K562 (cell line): ENCODE results near the gene LRRC1. TPM values are rescaled to one million over a fixed set of nuclear protein-coding genes. Genes with fewer than 3 reads are reported as not detected.

Experiments
- ATAC-seq: fragments of 200-7000 bp; cut with Tn5 transposase; 3 replicates; pipeline ENCODE4 v1.9.1; 2020; ENCODE audit warnings: moderate library complexity
- BruUV-seq: library from RNA; stranded (reverse); fragments of 400-500 nt; replicated peaks from 2 replicates; lab custom pipeline; 2021; lab: Mats Ljungman, UMichigan
- CTCF ChIA-PET: fragments of 300-600 bp; formaldehyde crosslinking; extraction: SDS; loops from one replicate; lab custom pipeline; 2021; ENCODE audit warnings: low intra/inter-chr PET ratio; lab: Yijun Ruan, JAX
- POLR2A ChIA-PET: fragments of 300-600, 350-650 bp; sonication (Branson Sonifier 250); formaldehyde crosslinking; extraction: SDS; loops from one replicate; lab custom pipeline; 2021; ENCODE audit warnings: antibody characterized with exemption, inconsistent platforms; lab: Yijun Ruan, JAX
- DNase-seq, 4 experiments: peaks; one replicate each; pipeline versions ENCODE4 v3.0.0 to v3.0.0-alpha.2; 2011 to 2018; ENCODE audit warnings: low spot score in 3 of 4, mixed read lengths in 3 of 4; ENCODE audit errors: extremely low read depth in 1 of 4
- FAIRE-seq: peaks from 2 replicates; lab custom pipeline; 2011; peaks lifted over from hg19 to GRCh38; lab: Jason Lieb, UNC
- H2AFZ ChIP-seq: 2 replicates; pipeline ENCODE4 v1.6.0; 2011; ENCODE audit warnings: low read depth, low read length, control low read depth, inconsistent platforms
- H3K27ac ChIP-seq: fragments of 200-600 bp; 3 replicates; pipeline ENCODE4 v1.8.0; 2011; ENCODE audit warnings: low read depth, mild to moderate bottlenecking, control low read depth, inconsistent platforms, low read length, moderate library complexity, mixed read lengths; ENCODE audit errors: extremely low read depth
- H3K27me3 ChIP-seq, 2 experiments: fragments of 300-600 bp in 1 of 2; 2 replicates in 1 of 2; 3 replicates in 1 of 2; pipeline versions ENCODE4 v1.6.0 to v1.8.0; 2011; ENCODE audit warnings: inconsistent platforms in 2 of 2, low read length in 2 of 2, mild to moderate bottlenecking in 1 of 2, mixed read lengths in 1 of 2, moderate library complexity in 1 of 2; ENCODE audit not compliant: control insufficient read depth in 2 of 2, insufficient read depth in 2 of 2
- H3K36me3 ChIP-seq: fragments of 300-600 bp; 3 replicates; pipeline ENCODE4 v1.8.0; 2011; ENCODE audit warnings: mild to moderate bottlenecking, low read length, inconsistent platforms; ENCODE audit not compliant: control insufficient read depth, insufficient read depth
- H3K4me1 ChIP-seq, 2 experiments: fragments of 200-600 bp in 1 of 2; replicated peaks in 1 of 2; 2 replicates in 1 of 2; 3 replicates in 1 of 2; pipeline versions ENCODE4 v1.5.1 to v1.8.0; 2011; ENCODE audit warnings: inconsistent platforms in 2 of 2, low read length in 2 of 2, mild to moderate bottlenecking in 1 of 2, mixed read lengths in 1 of 2, moderate library complexity in 1 of 2; ENCODE audit not compliant: control insufficient read depth in 2 of 2, insufficient read depth in 2 of 2
- H3K4me2 ChIP-seq: 2 replicates; pipeline ENCODE4 v1.6.1; 2011; ENCODE audit warnings: low read length, control low read depth, inconsistent platforms, mixed read lengths; ENCODE audit not compliant: insufficient read depth
- H3K4me3 ChIP-seq: fragments of 200-600 bp; sonication (generic), shearing (Covaris generic); 2 replicates; pipeline ENCODE4 v1.5.1; 2016; ENCODE audit warnings: control low read depth, inconsistent platforms
- H3K79me2 ChIP-seq: fragments of 200-600 bp; 3 replicates; pipeline ENCODE4 v1.8.0; 2011; ENCODE audit warnings: low read length, inconsistent platforms; ENCODE audit not compliant: control insufficient read depth, insufficient read depth
- H3K9ac ChIP-seq, 2 experiments: 2 replicates each; pipeline versions ENCODE4 v1.6.0 to v1.6.1; 2011; ENCODE audit warnings: low read depth in 2 of 2, low read length in 2 of 2, control low read depth in 1 of 2, inconsistent platforms in 1 of 2, mild to moderate bottlenecking in 1 of 2, mixed read lengths in 1 of 2; ENCODE audit not compliant: insufficient read depth in 1 of 2
- H3K9me1 ChIP-seq: one replicate; pipeline ENCODE4 v1.6.0; 2011; ENCODE audit warnings: inconsistent platforms, mild to moderate bottlenecking, low read length, moderate library complexity; ENCODE audit not compliant: control insufficient read depth, insufficient read depth
- H3K9me3 ChIP-seq: replicated peaks from 2 replicates; pipeline ENCODE4 v1.5.1; 2011; ENCODE audit warnings: low read depth, low read length, inconsistent platforms; ENCODE audit not compliant: control insufficient read depth, insufficient read depth
- H4K20me1 ChIP-seq: replicated peaks from 2 replicates; pipeline ENCODE4 v1.6.1; 2011; ENCODE audit warnings: low read length, inconsistent platforms, mixed read lengths; ENCODE audit not compliant: control insufficient read depth, insufficient read depth
- BDP1 ChIP-seq: IDR thresholded peaks from 3 replicates; pipeline ENCODE4 v1.6.1; 2011; ENCODE audit not compliant: insufficient read length, insufficient read depth
- GABPB2 ChIP-seq: fragments of 250-450 bp; sonication (Bioruptor Pico); conservative IDR thresholded peaks from 2 replicates; pipeline ENCODE4 v1.5.1; 2021; ENCODE audit warnings: mild to moderate bottlenecking
- GTF3C2 ChIP-seq: IDR thresholded peaks from 3 replicates; pipeline ENCODE4 v1.6.1; 2011; ENCODE audit warnings: borderline replicate concordance, mild to moderate bottlenecking, moderate library complexity; ENCODE audit not compliant: insufficient read length; ENCODE audit errors: extremely low read depth
- KLF1 ChIP-seq: fragments of 450-650 bp; IDR thresholded peaks from 2 replicates; pipeline ENCODE4 v1.6.1; 2016; ENCODE audit warnings: missing genetic modification characterization, missing compliant biosample characterization
- SREBF1 ChIP-seq: fragments of 150-350 bp; IDR thresholded peaks from 2 replicates; pipeline ENCODE4 v1.6.1; 2014; ENCODE audit warnings: antibody characterized with exemption, low read depth, low read length, borderline replicate concordance
- ZFPM2 ChIP-seq: fragments of 250-450 bp; sonication (Bioruptor Pico); IDR thresholded peaks from 2 replicates; pipeline ENCODE4 v1.5.1; 2022; ENCODE audit warnings: mild to moderate bottlenecking
- ZKSCAN8 ChIP-seq: fragments of 200-800 bp; sonication (Bioruptor generic); IDR thresholded peaks from 2 replicates; pipeline ENCODE4 v1.6.1; 2016; ENCODE audit warnings: missing genetic modification characterization, missing compliant biosample characterization
- ZNF280B ChIP-seq: fragments of 250-450 bp; sonication (Bioruptor Pico); IDR thresholded peaks from 2 replicates; pipeline ENCODE4 v1.5.1; 2021; ENCODE audit warnings: mild to moderate bottlenecking
- ZNF592 ChIP-seq: fragments of 450-650 bp; IDR thresholded peaks from 2 replicates; pipeline ENCODE4 v1.6.1; 2017; ENCODE audit warnings: antibody characterized with exemption, mild to moderate bottlenecking
- ZNF699 ChIP-seq: fragments of 250-450 bp; sonication (Bioruptor Pico); IDR thresholded peaks from 2 replicates; pipeline ENCODE4 v1.8.0; 2021; ENCODE audit warnings: mild to moderate bottlenecking, moderate library complexity; ENCODE audit not compliant: insufficient replicate concordance
- WGBS: fragments of 100-300 bp; shearing (Covaris generic); methylation state at CpG from one replicate; pipeline ENCODE4 v1.1.6; 2016; ENCODE audit warnings: low coverage, mixed read lengths; ENCODE audit not compliant: insufficient coverage; ENCODE audit errors: missing lambda C conversion rate; 5-methylcytosine and 5-hydroxymethylcytosine counted together
- in situ Hi-C: fragments of 300-500 bp; cut with MboI; formaldehyde crosslinking; loops from 4 replicates; pipeline ENCODE4 v1.15.0; 2018; ENCODE audit warnings: inconsistent platforms, mixed read lengths
- intact Hi-C: fragments of 100-400 bp; cut with micrococcal nuclease; formaldehyde crosslinking; loops from 2 replicates; pipeline ENCODE4 v1.14.2; 2022
- polyA plus RNA-seq, 8 experiments: library from polyadenylated mRNA; depleted of rRNA in 4 of 8; stranded (reverse) in 5 of 8; unstranded in 3 of 8; fragments of >200 nt; fragmentation: Nextera tagmentation in 2 of 8; fragmentation: Illumina TruSeq in 1 of 8; extraction: Ambion mirVana in 2 of 8; extraction: Trizol in 1 of 8; gene quantifications; 2 replicates each; pipeline versions ENCODE4 v1.2.1 to v1.2.3, GENCODE V29; 2011 to 2014; ENCODE audit warnings: inconsistent platforms in 1 of 8, missing spikeins in 1 of 8
- total RNA-seq, 7 experiments: library from RNA; depleted of rRNA in 6 of 7; stranded (reverse); fragments of >200 nt in 6 of 7; fragmentation: Illumina TruSeq in 2 of 7; extraction: Trizol in 2 of 7; gene quantifications; 2 replicates each; pipeline versions ENCODE4 v1.2.1 to v1.2.3, GENCODE V29; 2011 to 2021; ENCODE audit warnings: low replicate concordance in 1 of 7
- TF ChIP-seq, protein P1 (sequence below): fragments of 250-450 bp; sonication (Bioruptor Pico); IDR thresholded peaks from 2 replicates; pipeline ENCODE4 v1.8.0; 2021; ENCODE audit warnings: mild to moderate bottlenecking, moderate library complexity

The LRRC1 gene
- total and polyA plus RNA-seq, 9 of the 15 experiments (the other 6 are each of a cell fraction or from before 2014, with no cell fraction given), result not detected

DNA sequence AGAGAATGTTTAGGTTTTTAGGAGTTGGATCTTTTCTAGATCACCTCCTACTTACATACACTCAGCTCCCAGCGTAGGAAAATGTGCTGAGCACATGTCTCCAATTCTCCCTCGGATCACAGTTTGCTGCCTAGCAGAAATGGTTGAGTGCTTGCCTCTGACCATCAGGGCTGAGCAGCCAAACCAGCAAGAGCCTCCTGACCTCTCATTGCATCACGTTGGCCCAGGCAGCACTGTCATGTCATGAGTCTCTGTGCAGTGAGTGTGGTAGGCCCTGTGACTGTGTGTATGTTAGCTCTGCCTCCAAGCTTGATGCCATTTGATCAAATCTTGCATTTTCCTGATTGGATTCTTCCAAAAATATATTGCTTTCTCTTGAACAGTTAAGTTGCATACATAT lies 112.0 kb downstream of the LRRC1 start (continued):
- no peak for TF ChIP-seq GTF3C2
- TF ChIP-seq, protein P1, sequence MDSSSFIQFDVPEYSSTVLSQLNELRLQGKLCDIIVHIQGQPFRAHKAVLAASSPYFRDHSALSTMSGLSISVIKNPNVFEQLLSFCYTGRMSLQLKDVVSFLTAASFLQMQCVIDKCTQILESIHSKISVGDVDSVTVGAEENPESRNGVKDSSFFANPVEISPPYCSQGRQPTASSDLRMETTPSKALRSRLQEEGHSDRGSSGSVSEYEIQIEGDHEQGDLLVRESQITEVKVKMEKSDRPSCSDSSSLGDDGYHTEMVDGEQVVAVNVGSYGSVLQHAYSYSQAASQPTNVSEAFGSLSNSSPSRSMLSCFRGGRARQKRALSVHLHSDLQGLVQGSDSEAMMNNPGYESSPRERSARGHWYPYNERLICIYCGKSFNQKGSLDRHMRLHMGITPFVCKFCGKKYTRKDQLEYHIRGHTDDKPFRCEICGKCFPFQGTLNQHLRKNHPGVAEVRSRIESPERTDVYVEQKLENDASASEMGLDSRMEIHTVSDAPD, result no peak
- TF ChIP-seq, all 486 proteins: peak for 0

DNA sequence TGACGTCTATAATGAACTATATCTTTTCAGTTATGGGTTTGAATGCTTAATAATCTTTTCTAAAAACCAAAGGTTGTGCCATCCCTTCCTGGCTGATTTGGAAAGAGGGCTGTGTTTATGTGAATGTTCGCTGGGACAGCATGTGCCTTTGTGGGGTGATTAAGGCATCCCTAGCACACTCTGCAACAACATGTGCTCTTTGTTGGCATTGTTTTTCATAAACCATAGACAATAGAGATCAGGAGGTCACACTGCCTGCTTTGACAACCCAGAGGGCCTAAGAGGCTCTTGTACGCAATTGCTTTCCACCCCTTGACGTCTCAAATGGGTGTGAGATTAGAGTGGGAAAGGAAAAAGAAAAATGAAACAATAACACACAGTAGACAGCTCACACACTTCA lies 116.0 kb downstream of the LRRC1 start:
- BruUV-seq, result no TSS peak
- no peak for DNase-seq
- POLR2A ChIA-PET, result no interaction called here
- no peak for ATAC-seq
- Histone ChIP-seq H3K9me1 (no peaks in the 10 kb centered on the region), H3K27me3 (no peaks in the 10 kb centered on the region), H3K9me3 (no peaks in the 10 kb centered on the region), H2AFZ (no peak overlapping the region), H3K79me2 (no peaks in the 10 kb centered on the region), H3K36me3 (no peaks in the 10 kb centered on the region), H3K4me1 (no peaks in the 10 kb centered on the region), H3K9ac (no peak overlapping the region), H3K4me3 (no peak overlapping the region), H4K20me1 (no peaks in the 10 kb centered on the region), H3K4me2 (no peak overlapping the region), H3K27ac (no peak overlapping the region)
- in situ Hi-C loops, result no loop called here
- 0% methylated on average over 4 of the region's 4 CpGs for WGBS
- CTCF ChIA-PET, result no interaction called here
- intact Hi-C loops, result no loop called here
- FAIRE-seq, result no peak
- TF ChIP-seq SREBF1, result no peak
- no peak for TF ChIP-seq ZNF699 (CRISPR knock-in tag)
- TF ChIP-seq ZKSCAN8 (CRISPR knock-in tag), result no peak
- TF ChIP-seq ZNF280B, result no peak
- no peak for TF ChIP-seq ZNF592
- TF ChIP-seq ZFPM2 (CRISPR knock-in tag), result no peak
- TF ChIP-seq KLF1 (tag), result no peak
- TF ChIP-seq GABPB2 (CRISPR knock-in tag), result no peak
- TF ChIP-seq BDP1, result no peak
